ENCODE results near the gene IQCB1. TPM values are rescaled to one million over a fixed set of nuclear protein-coding genes. Genes with fewer than 3 reads are reported as not detected.

Gene IQCB1
- total and polyA plus RNA-seq, 2 of the 8 experiments (the other 6 are each of a cell fraction or from before 2014, with no cell fraction given): 21.7 to 31.2 TPM

GRCh38 chr3:121748680-121749275 lies 86.1 kb downstream of the IQCB1 start:
- peaks cover 0 to 2% of the 10 kb centered on the region in 2 experiments for H4K20me1 ChIP-seq (replicated peaks in 1 of 2; ENCODE audit: control insufficient read depth in 1 of 2, insufficient read depth in 2 of 2, low read length in 2 of 2)
- H3K79me2 ChIP-seq (ENCODE audit: control insufficient read depth in 1 of 2, insufficient read depth in 2 of 2, low read length in 2 of 2): peaks cover 0 to 38% of the 10 kb centered on the region in 2 experiments; a peak in 3 of 4 replicates
- H3K4me2 ChIP-seq (ENCODE audit: insufficient read depth in 1 of 2, low read depth in 2 of 2, low read length in 2 of 2): peak overlapping the region; percentile 71 to 92
- H3K4me1 ChIP-seq (replicated peaks in 1 of 4; ENCODE audit: control insufficient read depth in 3 of 4, insufficient read depth in 4 of 4, low read length in 3 of 4): peaks cover 0 to 5% (median 2%) of the 10 kb centered on the region in 4 experiments; a peak in 2 of 7 replicates
- no peak overlapping the region for H2BK120ac ChIP-seq (replicated peaks; ENCODE audit: low read depth, low read length)
- peak overlapping the region; percentile 81 to 98 (median 92) for H3K4me3 ChIP-seq (ENCODE audit: extremely low read depth in 1 of 4, insufficient read depth in 2 of 4, low read depth in 3 of 4, low read length in 4 of 4)
- H3K18ac ChIP-seq (ENCODE audit: extremely low read depth, low read length): no peak overlapping the region
- DNase-seq (ENCODE audit: low read depth in 1 of 2, low spot score in 2 of 2) (no peak), FAIRE-seq (no peak)
- H3K9me3 ChIP-seq (ENCODE audit: insufficient read depth in 2 of 2, low read depth in 1 of 2, low read length in 1 of 2): no peaks in the 10 kb centered on the region
- TF ChIP-seq TCF12 (IDR thresholded peaks at IDR 0.05; ENCODE audit: low read depth, low read length) (no peak), CREB1 (IDR thresholded peaks at IDR 0.05) (peak; percentile 64; the same call in 1 of the 2 replicates)
- no peak overlapping the region for H3K23ac ChIP-seq (ENCODE audit: insufficient read length)
- H2BK12ac ChIP-seq (ENCODE audit: low read depth, low read length): no peak overlapping the region; the same call in 1 of the 2 replicates
- H3K4ac ChIP-seq (replicated peaks; ENCODE audit: insufficient read length, low read depth, low read length): no peak overlapping the region
- no peak overlapping the region for H2AK5ac ChIP-seq (ENCODE audit: low read depth, low read length)
- H3K23me2 ChIP-seq (ENCODE audit: low read depth, low read length): peaks cover 9% of the 10 kb centered on the region
- peak overlapping the region; percentile 87 for H2BK5ac ChIP-seq (ENCODE audit: low read depth, low read length)
- H2BK15ac ChIP-seq (ENCODE audit: low read length): no peak overlapping the region
- ChIA-PET CTCF (ENCODE audit: partially characterized antibody) (interaction anchor here (1.1 kb wide), 1 partner anchor 23 kb away, joined by 4 read pairs; no protein-coding TSS in a partner anchor), POLR2A (ENCODE audit: partially characterized antibody) (interaction anchor here (0.6 to 3.1 kb wide), 12 partner anchors 10 to 1677 kb away, joined by 3 to 8 read pairs (median 4); partner anchors contain the start of genes FBXO40 and POLQ)
- no peak overlapping the region for H2AFZ ChIP-seq (ENCODE audit: low read length)
- no peak overlapping the region for H3K56ac ChIP-seq (replicated peaks; ENCODE audit: insufficient read length, low read depth, low read length)
- H4K8ac ChIP-seq (ENCODE audit: extremely low read depth, insufficient read depth, low read length): peak overlapping the region; percentile 98
- no peak overlapping the region for H4K5ac ChIP-seq (ENCODE audit: insufficient read length, low read depth, low read length)
- WGBS, 2 experiments (ENCODE audit: extremely low coverage in 1 of 2, insufficient coverage in 1 of 2, insufficient read length in 1 of 2, insufficient replicate concordance in 2 of 2, low coverage in 1 of 2, low lambda C conversion rate in 2 of 2, missing lambda C conversion rate in 1 of 2): 10% methylated on average over 17 of the region's 17 CpGs; no CpG with 5 or more reads in 1 of the 2 experiments
- no peaks in the 10 kb centered on the region for H3K36me3 ChIP-seq (ENCODE audit: control insufficient read depth in 2 of 4, insufficient read depth in 4 of 4, low read length in 3 of 4)
- H3K9ac ChIP-seq (replicated peaks in 1 of 4; ENCODE audit: extremely low read depth in 1 of 4, low read depth in 3 of 4, low read length in 3 of 4): peak overlapping the region; percentile 61 to 97 (median 96)
- H2BK20ac ChIP-seq (ENCODE audit: low read length): no peak overlapping the region
- no peaks in the 10 kb centered on the region for H3K27me3 ChIP-seq (replicated peaks in 1 of 4; ENCODE audit: control insufficient read depth in 3 of 4, extremely low read depth in 1 of 4, insufficient read depth in 3 of 4, low read length in 3 of 4)
- H3K14ac ChIP-seq (ENCODE audit: insufficient read length): no peak overlapping the region
- H3K79me1 ChIP-seq (ENCODE audit: low read depth, low read length): no peaks in the 10 kb centered on the region
- H3K27ac ChIP-seq (ENCODE audit: low read depth, low read length): peak overlapping the region; percentile 93
- no peak overlapping the region for H4K91ac ChIP-seq (replicated peaks; ENCODE audit: insufficient read length, low read length)
